ENCODE results near the gene EHMT1. TPM values are rescaled to one million over a fixed set of nuclear protein-coding genes. Genes with fewer than 3 reads are reported as not detected.
"Not testable (repeated sequence)": the region's sequence is repeated elsewhere in the genome, so short reads cannot be mapped to it uniquely, and the experiment has no call there.

The EHMT1 gene
- total RNA-seq, 1 experiment from 2014 or later, result 35.9 TPM

DNA sequence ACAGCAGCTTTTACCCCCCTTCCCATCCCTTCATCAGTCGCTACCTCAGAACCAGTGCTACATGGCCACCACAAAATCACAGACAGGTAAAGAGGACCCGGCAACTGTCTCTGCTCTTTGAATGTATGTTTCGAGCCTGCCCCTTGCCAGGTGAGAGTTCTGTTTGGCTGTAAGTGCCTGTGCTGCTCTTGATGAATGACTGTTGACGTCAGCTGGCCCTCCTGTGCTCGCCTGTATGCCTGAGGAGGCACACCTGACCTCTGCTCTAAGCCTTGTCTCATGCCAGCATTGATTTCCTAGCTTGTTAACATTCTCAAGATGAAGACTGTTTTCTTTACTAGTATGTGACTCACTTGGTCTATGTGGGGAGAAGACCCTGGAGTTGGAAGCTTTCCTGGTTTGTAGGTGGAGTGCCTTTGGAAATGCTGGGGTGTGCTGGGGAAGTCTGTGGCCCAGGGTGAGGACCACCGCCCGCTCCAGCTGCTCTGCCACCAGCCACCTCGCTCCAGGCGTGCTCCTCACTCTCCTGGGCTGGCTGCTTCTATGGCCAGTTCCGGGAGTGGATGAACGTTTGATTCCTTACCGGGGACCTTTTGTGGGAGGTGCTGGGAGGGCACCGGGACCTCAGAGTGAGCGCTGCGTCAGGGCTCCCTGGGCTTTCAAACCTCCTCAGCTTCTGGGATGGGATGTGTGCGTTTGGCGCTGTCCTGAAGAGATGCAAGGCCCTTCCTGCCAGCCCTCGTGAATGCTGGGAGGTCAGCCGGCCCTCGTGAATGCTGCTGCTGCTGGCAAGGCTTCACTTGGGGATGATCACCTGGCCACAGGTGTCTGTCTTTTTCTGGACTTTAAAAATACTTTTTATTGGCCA, 109.9 kb downstream of the EHMT1 start:
- Histone ChIP-seq H3K9me3 (ENCODE audit: low read length) (peaks cover 25% of the 10 kb centered on the region), H3K36me3 (ENCODE audit: insufficient read depth, low read length) (peaks cover 85% of the 10 kb centered on the region), H4K20me1 (ENCODE audit: insufficient read depth, low read depth, low read length) (no peaks in the 10 kb centered on the region), H2AFZ (ENCODE audit: low read length) (no peak overlapping the region), H3K4me1 (ENCODE audit: low read length) (no peaks in the 10 kb centered on the region), H3K9me2 (replicated peaks; ENCODE audit: insufficient read depth, low read length) (no peaks in the 10 kb centered on the region), H3K27ac (ENCODE audit: low read length) (no peak overlapping the region), H3K9ac (ENCODE audit: low read length) (no peak overlapping the region), H3K27me3 (ENCODE audit: low read length) (no peaks in the 10 kb centered on the region), H3K4me3 (ENCODE audit: low read length) (no peak overlapping the region), H3K79me2 (ENCODE audit: low read length) (peaks cover 44% of the 10 kb centered on the region), H3K4me2 (ENCODE audit: low read depth, low read length, poor library complexity, severe bottlenecking) (no peak overlapping the region)
- DNase-seq, result no peak

DNA sequence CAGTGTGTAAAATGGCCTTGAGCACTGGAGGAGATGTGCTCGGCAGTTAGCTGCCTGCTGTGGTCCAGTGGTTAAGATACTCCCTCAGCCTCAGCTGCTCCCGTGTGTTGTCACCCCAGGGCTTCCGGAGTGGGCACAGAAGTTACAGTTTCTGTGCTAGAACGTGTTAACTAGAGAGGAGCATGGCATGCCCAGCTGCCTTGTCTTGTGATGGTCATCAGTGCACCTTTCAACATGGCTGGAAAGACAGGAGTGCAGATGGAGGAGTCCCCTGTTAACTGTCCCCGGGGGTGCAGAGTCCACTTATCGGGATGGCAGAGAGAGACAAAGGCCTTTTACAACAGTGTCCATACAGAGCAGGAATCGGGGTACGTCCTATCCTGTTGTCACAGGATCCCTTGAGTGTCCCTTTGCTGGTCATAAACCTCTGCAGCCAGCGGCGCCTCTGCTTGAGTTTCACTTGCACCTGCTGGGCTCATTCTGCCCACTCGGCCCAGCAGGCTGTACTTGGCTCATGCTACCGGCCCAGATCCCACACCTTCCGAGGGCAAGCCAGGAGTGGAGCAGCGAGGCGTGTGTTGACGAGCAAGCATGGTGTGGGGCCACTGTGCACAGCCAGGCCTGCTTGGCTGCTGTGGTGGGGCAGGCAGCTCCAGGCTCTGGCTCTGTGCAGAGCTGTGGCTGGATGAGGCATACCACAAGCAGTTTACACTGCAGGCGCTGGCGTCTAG, 112.6 kb downstream of the EHMT1 start:
- no peak for DNase-seq
- no peaks in the 10 kb centered on the region for H4K20me1 ChIP-seq (ENCODE audit: insufficient read depth, low read depth, low read length)
- H3K4me3 ChIP-seq (ENCODE audit: low read length), result no peak overlapping the region
- peaks cover 29% of the 10 kb centered on the region for H3K9me3 ChIP-seq (ENCODE audit: low read length)
- H3K27ac ChIP-seq (ENCODE audit: low read length), result no peak overlapping the region
- no peaks in the 10 kb centered on the region for H3K4me1 ChIP-seq (ENCODE audit: low read length)
- H2AFZ ChIP-seq (ENCODE audit: low read length), result no peak overlapping the region
- H3K4me2 ChIP-seq (ENCODE audit: low read depth, low read length, poor library complexity, severe bottlenecking), result no peak overlapping the region
- peaks cover 26% of the 10 kb centered on the region; the same call in 1 of the 2 replicates for H3K79me2 ChIP-seq (ENCODE audit: low read length)
- no peaks in the 10 kb centered on the region for H3K27me3 ChIP-seq (ENCODE audit: low read length)
- peaks cover 87% of the 10 kb centered on the region for H3K36me3 ChIP-seq (ENCODE audit: insufficient read depth, low read length)
- no peaks in the 10 kb centered on the region for H3K9me2 ChIP-seq (replicated peaks; ENCODE audit: insufficient read depth, low read length)
- H3K9ac ChIP-seq (ENCODE audit: low read length), result no peak overlapping the region

DNA sequence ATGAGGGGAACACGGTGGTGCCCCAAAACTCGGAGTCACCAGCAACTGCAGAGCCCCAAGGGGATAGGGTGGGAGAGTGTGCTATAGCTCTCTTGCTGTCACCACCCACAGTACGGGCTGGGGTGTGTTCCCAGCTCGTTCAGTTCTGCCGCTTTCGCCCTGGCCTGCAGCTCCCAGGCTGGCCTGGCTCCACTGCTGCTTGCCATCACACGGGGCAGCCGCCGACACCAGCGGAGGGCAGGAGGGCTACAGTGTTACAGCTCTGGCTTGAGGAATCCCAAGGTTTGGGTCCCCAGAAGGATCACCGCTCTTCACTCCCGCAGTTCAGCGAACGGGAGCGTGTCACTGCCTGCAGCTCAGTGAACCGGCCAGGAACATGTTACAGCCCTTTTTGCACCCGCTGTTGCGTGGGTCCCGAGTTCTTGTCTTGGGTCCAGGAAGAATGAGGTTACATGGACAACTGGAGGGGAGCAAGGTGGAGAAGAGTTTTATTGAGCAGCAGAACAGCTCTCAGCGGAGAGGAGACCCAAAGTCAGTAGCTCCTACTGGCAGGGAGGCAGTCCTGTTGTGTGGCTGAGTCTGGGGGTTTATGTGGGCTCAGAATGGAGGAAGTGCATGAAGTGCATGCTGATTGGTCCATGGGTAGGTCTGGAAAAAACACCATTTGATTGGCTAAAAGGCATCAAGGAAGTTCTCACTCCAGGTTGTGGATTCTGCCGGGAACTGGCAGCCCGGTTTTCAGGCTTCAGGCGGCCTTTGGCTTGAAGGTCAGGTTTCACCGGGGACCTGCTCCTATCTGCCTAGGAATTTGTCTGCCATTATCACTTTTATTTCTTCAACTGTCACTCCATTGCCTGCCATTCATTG, 113.4 kb downstream of the EHMT1 start:
- H3K4me3 ChIP-seq (ENCODE audit: low read length), result no peak overlapping the region
- no peak for DNase-seq
- H3K27ac ChIP-seq (ENCODE audit: low read length), result no peak overlapping the region
- H4K20me1 ChIP-seq (ENCODE audit: insufficient read depth, low read depth, low read length), result no peaks in the 10 kb centered on the region
- H3K4me1 ChIP-seq (ENCODE audit: low read length), result no peaks in the 10 kb centered on the region
- H3K9ac ChIP-seq (ENCODE audit: low read length), result no peak overlapping the region
- H2AFZ ChIP-seq (ENCODE audit: low read length), result no peak overlapping the region
- no peaks in the 10 kb centered on the region for H3K9me2 ChIP-seq (replicated peaks; ENCODE audit: insufficient read depth, low read length)
- H3K36me3 ChIP-seq (ENCODE audit: insufficient read depth, low read length), result peaks cover 80% of the 10 kb centered on the region
- peaks cover 29% of the 10 kb centered on the region for H3K9me3 ChIP-seq (ENCODE audit: low read length)
- no peak overlapping the region for H3K4me2 ChIP-seq (ENCODE audit: low read depth, low read length, poor library complexity, severe bottlenecking)
- H3K27me3 ChIP-seq (ENCODE audit: low read length), result no peaks in the 10 kb centered on the region
- peaks cover 22% of the 10 kb centered on the region; the same call in 1 of the 2 replicates for H3K79me2 ChIP-seq (ENCODE audit: low read length)

DNA sequence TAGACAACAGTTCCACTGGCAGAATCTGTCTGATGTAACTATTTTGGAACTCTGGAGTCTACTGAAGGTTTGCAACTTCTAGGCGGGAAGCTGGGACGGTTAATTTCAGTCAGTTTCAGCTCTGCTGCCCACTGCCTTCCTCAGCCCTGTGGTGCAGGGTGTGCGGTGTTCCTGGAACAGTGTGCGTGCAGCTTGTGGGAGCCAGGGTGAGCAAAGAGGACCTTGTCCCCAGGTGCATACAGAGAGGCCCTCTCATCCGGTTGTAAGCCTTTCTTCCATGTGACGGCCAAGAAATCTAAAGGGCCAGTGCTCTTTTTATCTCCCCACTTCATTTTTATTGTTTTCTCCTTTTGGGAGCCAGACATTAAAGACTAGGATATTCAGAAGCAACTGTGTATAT, 114.6 kb downstream of the EHMT1 start:
- no peaks in the 10 kb centered on the region for H3K27me3 ChIP-seq (ENCODE audit: low read length)
- no peak overlapping the region for H3K9ac ChIP-seq (ENCODE audit: low read length)
- no peak for DNase-seq
- peaks cover 18% of the 10 kb centered on the region; the same call in 1 of the 2 replicates for H3K79me2 ChIP-seq (ENCODE audit: low read length)
- H3K4me2 ChIP-seq (ENCODE audit: low read depth, low read length, poor library complexity, severe bottlenecking), result no peak overlapping the region
- no peak overlapping the region for H3K4me3 ChIP-seq (ENCODE audit: low read length)
- H3K9me2 ChIP-seq (replicated peaks; ENCODE audit: insufficient read depth, low read length), result no peaks in the 10 kb centered on the region
- H4K20me1 ChIP-seq (ENCODE audit: insufficient read depth, low read depth, low read length), result no peaks in the 10 kb centered on the region
- H3K4me1 ChIP-seq (ENCODE audit: low read length), result no peaks in the 10 kb centered on the region
- H2AFZ ChIP-seq (ENCODE audit: low read length), result no peak overlapping the region
- H3K27ac ChIP-seq (ENCODE audit: low read length), result no peak overlapping the region
- H3K36me3 ChIP-seq (ENCODE audit: insufficient read depth, low read length), result peaks cover 68% of the 10 kb centered on the region
- H3K9me3 ChIP-seq (ENCODE audit: low read length), result peaks cover 29% of the 10 kb centered on the region

DNA sequence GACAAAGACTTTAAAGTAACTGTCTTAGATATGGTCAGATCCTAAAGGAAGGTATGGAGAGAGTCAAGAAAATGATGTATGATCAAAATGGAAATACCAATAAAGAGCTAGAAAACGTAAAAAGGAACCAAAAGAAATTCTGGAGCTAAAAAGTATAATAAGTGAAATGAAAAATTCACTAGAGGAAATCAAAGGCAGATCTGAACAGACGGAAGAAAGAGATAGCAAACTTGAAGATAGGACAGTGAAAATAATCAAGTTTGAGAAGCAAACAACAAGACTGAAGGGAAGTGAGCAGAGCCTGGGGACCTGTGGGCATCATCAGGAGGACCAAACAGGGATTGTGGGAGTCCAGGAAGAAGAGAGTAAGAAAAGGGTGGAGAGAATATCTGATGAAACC, 115.4 kb downstream of the EHMT1 start:
- Histone ChIP-seq H3K9me3 (ENCODE audit: low read length) (peaks cover 29% of the 10 kb centered on the region), H4K20me1 (ENCODE audit: insufficient read depth, low read depth, low read length) (no peaks in the 10 kb centered on the region), H3K9ac (ENCODE audit: low read length) (no peak overlapping the region), H3K9me2 (replicated peaks; ENCODE audit: insufficient read depth, low read length) (no peaks in the 10 kb centered on the region), H3K27ac (ENCODE audit: low read length) (no peak overlapping the region), H3K4me3 (ENCODE audit: low read length) (no peak overlapping the region), H3K79me2 (ENCODE audit: low read length) (peaks cover 14% of the 10 kb centered on the region; the same call in 1 of the 2 replicates), H3K36me3 (ENCODE audit: insufficient read depth, low read length) (peaks cover 61% of the 10 kb centered on the region), H3K4me2 (ENCODE audit: low read depth, low read length, poor library complexity, severe bottlenecking) (no peak overlapping the region), H2AFZ (ENCODE audit: low read length) (no peak overlapping the region), H3K27me3 (ENCODE audit: low read length) (no peaks in the 10 kb centered on the region), H3K4me1 (ENCODE audit: low read length) (no peaks in the 10 kb centered on the region)
- peak; percentile 71 for DNase-seq

DNA sequence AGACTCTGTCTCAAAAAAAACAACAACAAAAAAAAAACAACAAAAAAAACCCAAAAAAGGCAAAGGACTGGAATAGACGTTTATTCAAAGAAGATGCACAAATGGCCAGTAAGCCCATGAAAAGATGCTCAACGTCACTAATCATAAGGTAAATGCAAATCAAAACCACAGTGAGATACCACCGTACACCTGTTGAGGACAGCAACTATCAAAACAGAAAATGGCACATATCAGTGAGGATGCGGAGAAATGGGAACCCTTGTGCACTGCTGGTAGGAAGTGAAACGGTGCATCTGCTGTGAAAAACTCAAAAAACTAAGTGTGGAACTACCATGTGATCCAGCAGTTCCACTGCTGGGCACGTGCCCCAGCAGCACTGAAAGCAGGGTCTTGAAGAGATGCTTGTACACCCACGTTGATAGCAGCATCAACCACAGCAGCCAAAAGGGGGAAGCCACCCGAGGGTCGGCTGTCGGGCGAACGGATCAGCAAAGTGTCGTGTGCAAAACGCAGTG, 119.4 kb downstream of the EHMT1 start:
- not testable (repeated sequence) for H3K9me2 ChIP-seq (replicated peaks; ENCODE audit: insufficient read depth, low read length); H3K4me3 ChIP-seq (ENCODE audit: low read length); DNase-seq; H4K20me1 ChIP-seq (ENCODE audit: insufficient read depth, low read depth, low read length); H3K9ac ChIP-seq (ENCODE audit: low read length); H3K79me2 ChIP-seq (ENCODE audit: low read length); H3K27ac ChIP-seq (ENCODE audit: low read length); H3K27me3 ChIP-seq (ENCODE audit: low read length); H2AFZ ChIP-seq (ENCODE audit: low read length); H3K4me1 ChIP-seq (ENCODE audit: low read length); H3K4me2 ChIP-seq (ENCODE audit: low read depth, low read length, poor library complexity, severe bottlenecking)
- H3K36me3 ChIP-seq (ENCODE audit: insufficient read depth, low read length), result peaks cover 26% of the 10 kb centered on the region
- peaks cover 20% of the 10 kb centered on the region for H3K9me3 ChIP-seq (ENCODE audit: low read length)

DNA sequence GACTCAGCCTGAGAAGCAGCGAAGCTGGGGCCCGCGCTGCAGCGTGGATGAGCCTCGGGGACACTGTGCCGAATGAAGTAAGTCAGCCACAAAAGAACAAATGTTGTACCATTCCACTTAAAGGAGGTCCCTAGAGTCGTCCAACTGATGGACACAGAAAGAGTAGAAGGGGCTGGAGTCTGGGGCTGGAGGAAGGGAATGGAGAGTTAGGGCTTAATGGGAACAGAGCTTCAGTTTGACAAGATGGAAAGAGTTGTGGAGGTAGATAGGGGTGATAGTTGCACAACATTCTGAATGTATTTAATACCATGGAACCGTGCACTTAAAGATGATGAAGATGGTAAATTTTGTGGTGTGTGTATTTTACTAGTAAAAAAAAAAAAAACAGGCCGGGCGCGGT, 119.9 kb downstream of the EHMT1 start:
- Histone ChIP-seq H3K4me3 (ENCODE audit: low read length) (no peak overlapping the region), H3K27me3 (ENCODE audit: low read length) (no peaks in the 10 kb centered on the region), H3K79me2 (ENCODE audit: low read length) (peaks cover 7% of the 10 kb centered on the region; the same call in 1 of the 2 replicates), H3K27ac (ENCODE audit: low read length) (no peak overlapping the region), H3K9me2 (replicated peaks; ENCODE audit: insufficient read depth, low read length) (no peaks in the 10 kb centered on the region), H4K20me1 (ENCODE audit: insufficient read depth, low read depth, low read length) (no peaks in the 10 kb centered on the region), H2AFZ (ENCODE audit: low read length) (no peak overlapping the region), H3K9me3 (ENCODE audit: low read length) (peaks cover 15% of the 10 kb centered on the region), H3K4me2 (ENCODE audit: low read depth, low read length, poor library complexity, severe bottlenecking) (no peak overlapping the region), H3K4me1 (ENCODE audit: low read length) (no peaks in the 10 kb centered on the region), H3K36me3 (ENCODE audit: insufficient read depth, low read length) (peaks cover 22% of the 10 kb centered on the region), H3K9ac (ENCODE audit: low read length) (no peak overlapping the region)
- no peak for DNase-seq

Data from Karpas-422 (cell line).